OCI-LY1 (cell line): ENCODE data around the gene CD46.

Source experiments
- H2AFZ ChIP-seq: fragments of 200-600 bp; sonication (generic), shearing (Covaris generic); 2 replicates; pipeline ENCODE4 v1.6.0; 2014; ENCODE audit warnings: antibody characterized with exemption, mild to moderate bottlenecking, low read length
- H3F3A ChIP-seq: fragments of 200-600 bp; sonication (generic), shearing (Covaris generic); 2 replicates; pipeline ENCODE4 v1.6.0; 2014; ENCODE audit warnings: mild to moderate bottlenecking, antibody characterized with exemption, low read length, moderate library complexity; ENCODE audit not compliant: insufficient read depth
- H3K27ac ChIP-seq: fragments of 200-600 bp; sonication (generic); 2 replicates; pipeline ENCODE4 v1.5.1; 2014; ENCODE audit warnings: low read length, mixed run types, mild to moderate bottlenecking, low read depth; ENCODE audit not compliant: poor library complexity, severe bottlenecking
- H3K27me3 ChIP-seq: fragments of 200-600 bp; sonication (generic); 2 replicates; pipeline ENCODE4 v1.6.0; 2014; ENCODE audit warnings: antibody characterized with exemption, mild to moderate bottlenecking, low read length, moderate library complexity; ENCODE audit not compliant: insufficient read depth
- H3K36me3 ChIP-seq: fragments of 200-600 bp; sonication (generic); 2 replicates; pipeline ENCODE4 v1.6.1; 2014; ENCODE audit warnings: mild to moderate bottlenecking, antibody characterized with exemption, low read length, moderate library complexity, mixed read lengths; ENCODE audit not compliant: insufficient read depth
- H3K4me1 ChIP-seq: fragments of 200-600 bp; sonication (generic); 2 replicates; pipeline ENCODE4 v1.5.1; 2014; ENCODE audit warnings: mild to moderate bottlenecking, low read length, moderate library complexity; ENCODE audit not compliant: insufficient read depth, severe bottlenecking
- H3K4me2 ChIP-seq: fragments of 200-600 bp; sonication (generic), shearing (Covaris generic); 2 replicates; pipeline ENCODE4 v1.6.1; 2014; ENCODE audit warnings: low read length
- H3K4me3 ChIP-seq: fragments of 200-600 bp; sonication (generic); 2 replicates; pipeline ENCODE4 v1.5.1; 2014; ENCODE audit warnings: low read length, low read depth, mild to moderate bottlenecking, mixed read lengths; ENCODE audit not compliant: poor library complexity, severe bottlenecking
- H3K79me2 ChIP-seq: fragments of 200-600 bp; shearing (Covaris generic); 2 replicates; pipeline ENCODE4 v1.6.1; 2016; ENCODE audit warnings: mixed run types, low read length, mixed read lengths; ENCODE audit not compliant: insufficient read depth
- H3K9ac ChIP-seq: fragments of 200-600 bp; sonication (generic), shearing (Covaris generic); 2 replicates; pipeline ENCODE4 v1.6.1; 2014; ENCODE audit warnings: mild to moderate bottlenecking, low read length, mixed read lengths
- H3K9me2 ChIP-seq: fragments of 200-600 bp; sonication (generic), shearing (Covaris generic); 2 replicates; pipeline ENCODE4 v1.6.1; 2014; ENCODE audit warnings: low read depth, mild to moderate bottlenecking, low read length, mixed read lengths
- H3K9me3 ChIP-seq: fragments of 200-600 bp; shearing (Covaris generic); 2 replicates; pipeline ENCODE4 v1.6.1; 2014; ENCODE audit warnings: low read length, mixed read lengths
- H4K20me1 ChIP-seq: fragments of 200-600 bp; sonication (generic), shearing (Covaris generic); 2 replicates; pipeline ENCODE4 v1.6.0; 2016; ENCODE audit warnings: mild to moderate bottlenecking, low read length; ENCODE audit not compliant: insufficient read depth
- EZH2 ChIP-seq: fragments of 200-600 bp; sonication (generic), shearing (Covaris generic); IDR thresholded peaks from 2 replicates; pipeline ENCODE4 v1.8.0; 2017; ENCODE audit warnings: borderline replicate concordance, mixed run types, mild to moderate bottlenecking, antibody characterized with exemption, low read length, moderate library complexity, mixed read lengths
- TF ChIP-seq, protein P1 (sequence below): fragments of 200-600 bp; sonication (generic), shearing (Covaris generic); IDR thresholded peaks from 2 replicates; pipeline ENCODE4 v1.5.1; 2017; ENCODE audit warnings: mild to moderate bottlenecking, antibody characterized with exemption, low read length, moderate library complexity, mixed read lengths

Gene CD46

GRCh38 chr1:207835958-207836357, 84.1 kb downstream of the CD46 start:
- H3K9me2 ChIP-seq = no peaks in the 10 kb centered on the region

GRCh38 chr1:207836591-207837347, 84.9 kb downstream of the CD46 start:
- Histone ChIP-seq H2AFZ (no peak overlapping the region), H3K9me2 (no peaks in the 10 kb centered on the region), H3F3A (no peaks in the 10 kb centered on the region), H3K9me3 (no peaks in the 10 kb centered on the region), H3K4me1 (peaks cover 10% of the 10 kb centered on the region), H3K4me2 (no peak overlapping the region), H3K9ac (no peak overlapping the region), H3K4me3 (no peak overlapping the region), H3K27ac (no peak overlapping the region), H3K79me2 (no peaks in the 10 kb centered on the region), H4K20me1 (no peaks in the 10 kb centered on the region), H3K36me3 (no peaks in the 10 kb centered on the region), H3K27me3 (no peaks in the 10 kb centered on the region)
- TF ChIP-seq, protein P1, sequence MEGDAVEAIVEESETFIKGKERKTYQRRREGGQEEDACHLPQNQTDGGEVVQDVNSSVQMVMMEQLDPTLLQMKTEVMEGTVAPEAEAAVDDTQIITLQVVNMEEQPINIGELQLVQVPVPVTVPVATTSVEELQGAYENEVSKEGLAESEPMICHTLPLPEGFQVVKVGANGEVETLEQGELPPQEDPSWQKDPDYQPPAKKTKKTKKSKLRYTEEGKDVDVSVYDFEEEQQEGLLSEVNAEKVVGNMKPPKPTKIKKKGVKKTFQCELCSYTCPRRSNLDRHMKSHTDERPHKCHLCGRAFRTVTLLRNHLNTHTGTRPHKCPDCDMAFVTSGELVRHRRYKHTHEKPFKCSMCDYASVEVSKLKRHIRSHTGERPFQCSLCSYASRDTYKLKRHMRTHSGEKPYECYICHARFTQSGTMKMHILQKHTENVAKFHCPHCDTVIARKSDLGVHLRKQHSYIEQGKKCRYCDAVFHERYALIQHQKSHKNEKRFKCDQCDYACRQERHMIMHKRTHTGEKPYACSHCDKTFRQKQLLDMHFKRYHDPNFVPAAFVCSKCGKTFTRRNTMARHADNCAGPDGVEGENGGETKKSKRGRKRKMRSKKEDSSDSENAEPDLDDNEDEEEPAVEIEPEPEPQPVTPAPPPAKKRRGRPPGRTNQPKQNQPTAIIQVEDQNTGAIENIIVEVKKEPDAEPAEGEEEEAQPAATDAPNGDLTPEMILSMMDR = no peak
- no peak for TF ChIP-seq EZH2

More at GRCh38 chr1:207835958-207836357, 84.1 kb downstream of the CD46 start:
- Histone ChIP-seq H3K4me1 (peaks cover 15% of the 10 kb centered on the region), H3K79me2 (no peaks in the 10 kb centered on the region), H3K4me3 (no peak overlapping the region), H2AFZ (no peak overlapping the region), H3K27me3 (no peaks in the 10 kb centered on the region), H3K27ac (no peak overlapping the region), H3K9me3 (no peaks in the 10 kb centered on the region), H4K20me1 (no peaks in the 10 kb centered on the region), H3K36me3 (no peaks in the 10 kb centered on the region), H3K9ac (no peak overlapping the region), H3K4me2 (no peak overlapping the region), H3F3A (no peaks in the 10 kb centered on the region)
- TF ChIP-seq, protein P1 = no peak
- no peak for TF ChIP-seq EZH2

DNA sequence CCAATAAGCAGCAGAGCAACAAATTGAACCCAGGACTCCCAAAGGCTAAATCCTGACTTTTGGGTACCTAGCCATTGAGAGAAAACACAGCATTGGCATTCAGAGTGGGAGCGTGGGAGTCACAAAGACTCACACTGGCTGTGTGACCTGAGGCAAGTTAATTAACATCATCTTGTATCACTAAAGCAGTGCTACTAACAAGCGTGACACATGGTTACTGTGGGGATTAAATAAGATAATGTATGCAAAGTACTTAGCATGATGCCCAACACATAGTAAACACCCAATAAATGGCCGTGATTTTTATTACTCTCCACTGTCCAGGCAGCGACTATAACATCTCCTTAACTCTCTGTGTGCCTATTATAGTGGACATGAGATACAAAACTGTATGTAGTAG, 85.8 kb downstream of the CD46 start:
- Histone ChIP-seq H3K27me3 (no peaks in the 10 kb centered on the region), H4K20me1 (no peaks in the 10 kb centered on the region), H3K4me2 (no peak overlapping the region), H3K9me3 (no peaks in the 10 kb centered on the region), H3K9me2 (no peaks in the 10 kb centered on the region), H3K4me3 (no peak overlapping the region), H3K4me1 (peaks cover 1% of the 10 kb centered on the region), H3K27ac (no peak overlapping the region), H3F3A (no peaks in the 10 kb centered on the region), H3K79me2 (no peaks in the 10 kb centered on the region), H3K9ac (no peak overlapping the region), H3K36me3 (no peaks in the 10 kb centered on the region), H2AFZ (no peak overlapping the region)
- TF ChIP-seq, protein P1 = no peak
- no peak for TF ChIP-seq EZH2
